Measurements from ENCODE around the gene PNMA6F.

Gene PNMA6F

DNA sequence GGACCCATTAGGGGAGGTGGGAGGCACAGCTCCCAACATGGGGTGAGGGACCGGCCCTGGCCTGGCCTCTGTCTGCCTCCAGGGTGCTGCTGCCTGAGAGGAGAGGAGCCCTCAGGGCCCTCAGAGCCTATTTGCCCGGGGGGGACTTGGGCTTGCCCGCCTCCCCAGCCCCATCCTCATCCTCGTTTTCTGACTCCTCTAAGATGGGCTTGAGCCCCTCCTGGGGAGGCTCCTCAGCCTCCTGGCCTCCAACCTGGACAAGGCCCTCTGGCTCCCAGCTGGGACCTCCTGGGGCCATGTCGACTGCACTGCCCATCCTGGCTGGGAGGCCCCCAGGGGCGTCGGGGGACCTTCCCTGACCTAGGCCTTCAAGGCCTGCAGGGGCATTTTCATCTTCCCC is 2.8 kb downstream of the PNMA6F start:
- Mint-ChIP-seq H3K27me3 (peaks cover 1% of the 10 kb centered on the region), H3K4me3 (no peak overlapping the region), H3K4me1 (ENCODE audit: low read depth) (peaks cover 3% of the 10 kb centered on the region)

GRCh38 chrX:153317996-153318722 is 3.4 kb downstream of the PNMA6F start:
- H3K27me3 Mint-ChIP-seq: no peaks in the 10 kb centered on the region
- no peaks in the 10 kb centered on the region for H3K4me1 Mint-ChIP-seq (ENCODE audit: low read depth)
- no peak overlapping the region for H3K4me3 Mint-ChIP-seq
- H3K9me3 Mint-ChIP-seq (ENCODE audit: low read depth): no peaks in the 10 kb centered on the region
- H3K36me3 Mint-ChIP-seq: no peaks in the 10 kb centered on the region
- no peak overlapping the region for H3K27ac Mint-ChIP-seq

More for the DNA sequence above, 2.8 kb downstream of the PNMA6F start:
- Mint-ChIP-seq H3K27ac (no peak overlapping the region), H3K9me3 (ENCODE audit: low read depth) (no peaks in the 10 kb centered on the region), H3K36me3 (no peaks in the 10 kb centered on the region)

DNA sequence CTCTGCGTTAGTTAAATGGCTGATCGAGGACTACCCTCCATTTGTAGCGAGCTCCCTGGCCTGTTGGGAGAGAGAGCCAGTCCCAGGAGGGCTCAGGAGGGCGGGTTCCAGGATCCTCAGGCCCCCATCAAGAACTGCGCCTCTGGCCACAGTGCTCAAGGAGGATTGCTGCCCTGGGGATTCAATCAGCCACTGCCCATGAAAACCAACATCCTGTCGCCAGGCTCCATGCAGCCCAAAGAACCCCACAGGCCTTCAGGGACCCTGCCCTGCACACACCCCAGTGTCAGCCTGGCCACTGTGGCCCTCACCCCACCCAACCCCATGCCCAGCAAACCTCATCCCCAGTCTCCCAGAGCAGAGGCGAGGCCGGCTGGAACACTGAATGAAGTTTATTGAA is 4.3 kb downstream of the PNMA6F start:
- H3K27me3 Mint-ChIP-seq: no peaks in the 10 kb centered on the region
- H3K27ac Mint-ChIP-seq: no peak overlapping the region
- no peaks in the 10 kb centered on the region for H3K4me1 Mint-ChIP-seq (ENCODE audit: low read depth)
- no peak overlapping the region for H3K4me3 Mint-ChIP-seq
- H3K9me3 Mint-ChIP-seq (ENCODE audit: low read depth): no peaks in the 10 kb centered on the region
- H3K36me3 Mint-ChIP-seq: no peaks in the 10 kb centered on the region

DNA sequence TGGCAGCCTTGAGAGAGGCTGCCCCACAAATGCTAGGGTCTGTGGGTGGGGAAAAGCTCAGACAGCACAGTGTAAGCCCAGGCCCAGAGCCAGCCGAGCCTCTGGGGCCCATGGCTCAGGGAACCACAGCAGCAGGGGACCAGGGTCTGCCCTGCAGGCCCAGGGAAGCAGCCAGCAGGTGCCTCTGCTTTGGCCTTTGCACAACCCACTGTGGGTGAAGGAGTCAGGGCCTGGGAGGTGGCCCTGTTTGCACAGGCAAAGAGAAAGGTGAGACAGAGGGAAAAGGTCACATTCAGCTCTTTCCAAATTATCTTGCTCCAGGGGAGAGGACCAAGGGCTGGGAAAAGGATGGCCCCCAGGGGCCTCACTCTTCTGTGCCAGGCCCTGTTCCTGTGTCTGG is 8.7 kb downstream of the PNMA6F start:
- Mint-ChIP-seq H3K27ac (no peak overlapping the region), H3K4me3 (no peak overlapping the region), H3K9me3 (ENCODE audit: low read depth) (no peaks in the 10 kb centered on the region), H3K4me1 (ENCODE audit: low read depth) (no peaks in the 10 kb centered on the region), H3K27me3 (no peaks in the 10 kb centered on the region), H3K36me3 (no peaks in the 10 kb centered on the region)

DNA sequence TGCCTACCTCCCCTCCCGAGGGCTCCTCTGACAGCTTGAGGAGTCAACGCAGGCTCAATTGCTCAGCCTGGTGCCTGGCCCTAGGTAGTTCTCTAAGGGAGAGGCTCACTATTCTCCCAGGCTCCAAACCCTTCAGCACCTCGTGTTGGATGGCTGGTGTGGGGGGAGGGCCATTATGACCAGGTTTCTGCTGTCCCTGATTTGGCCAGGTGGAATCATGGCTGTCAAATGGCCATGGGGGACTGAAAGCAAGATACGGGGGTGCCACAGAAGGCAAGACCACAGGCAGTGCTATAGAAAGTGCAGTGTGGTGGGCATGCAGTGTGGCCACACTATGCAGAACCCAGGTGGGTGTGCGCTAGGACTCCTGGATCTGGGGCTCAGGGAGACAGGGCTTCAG is 9.5 kb downstream of the PNMA6F start:
- Mint-ChIP-seq H3K9me3 (ENCODE audit: low read depth) (no peaks in the 10 kb centered on the region), H3K4me3 (no peak overlapping the region), H3K4me1 (ENCODE audit: low read depth) (no peaks in the 10 kb centered on the region), H3K27ac (no peak overlapping the region), H3K36me3 (no peaks in the 10 kb centered on the region), H3K27me3 (no peaks in the 10 kb centered on the region)

DNA sequence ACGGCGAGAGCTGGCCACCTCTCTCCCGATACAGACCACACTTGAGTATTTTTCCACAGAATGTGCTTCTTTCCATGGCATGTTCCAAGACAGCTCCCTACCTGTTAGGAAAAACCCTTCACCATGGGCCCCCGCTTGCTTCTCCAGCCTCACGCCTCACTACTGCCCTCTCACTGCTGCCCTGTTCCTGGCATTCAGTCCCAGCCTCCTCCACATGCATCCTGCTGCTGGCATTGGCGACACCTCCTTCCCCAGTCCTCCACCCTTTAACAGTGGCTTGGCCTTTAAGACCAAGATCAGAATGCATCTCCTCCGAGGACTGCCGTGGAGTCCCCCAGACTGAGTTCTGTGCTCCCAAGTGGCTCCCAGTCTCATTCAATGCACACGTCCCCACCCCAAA is 10.7 kb downstream of the PNMA6F start:
- H3K4me1 Mint-ChIP-seq (ENCODE audit: low read depth): no peaks in the 10 kb centered on the region
- no peak overlapping the region for H3K27ac Mint-ChIP-seq
- no peaks in the 10 kb centered on the region for H3K27me3 Mint-ChIP-seq
- H3K4me3 Mint-ChIP-seq: no peak overlapping the region
- H3K36me3 Mint-ChIP-seq: no peaks in the 10 kb centered on the region
- no peaks in the 10 kb centered on the region for H3K9me3 Mint-ChIP-seq (ENCODE audit: low read depth)

GRCh38 chrX:153307276-153308178 is 14.0 kb downstream of the PNMA6F start:
- no peak overlapping the region for H3K4me3 Mint-ChIP-seq
- peaks cover 6% of the 10 kb centered on the region for H3K4me1 Mint-ChIP-seq (ENCODE audit: low read depth)
- H3K36me3 Mint-ChIP-seq: no peaks in the 10 kb centered on the region
- H3K27me3 Mint-ChIP-seq: peaks cover 4% of the 10 kb centered on the region
- H3K9me3 Mint-ChIP-seq (ENCODE audit: low read depth): no peaks in the 10 kb centered on the region
- no peak overlapping the region for H3K27ac Mint-ChIP-seq

- Mint-ChIP-seq H3K4me3 (no peak overlapping the region), H3K27ac (no peak overlapping the region), H3K27me3 (peaks cover 4% of the 10 kb centered on the region), H3K4me1 (ENCODE audit: low read depth) (peaks cover 6% of the 10 kb centered on the region), H3K36me3 (no peaks in the 10 kb centered on the region), H3K9me3 (ENCODE audit: low read depth) (no peaks in the 10 kb centered on the region)
Measured at GRCh38 chrX:153306527-153307115, 14.9 kb downstream of the PNMA6F start.

- Mint-ChIP-seq H3K36me3 (no peaks in the 10 kb centered on the region), H3K27me3 (peaks cover 4% of the 10 kb centered on the region), H3K27ac (no peak overlapping the region)
Measured at GRCh38 chrX:153305972-153306371, 15.6 kb downstream of the PNMA6F start.

GRCh38 chrX:153304988-153305736 is 16.4 kb downstream of the PNMA6F start:
- peaks cover 6% of the 10 kb centered on the region for H3K4me1 Mint-ChIP-seq (ENCODE audit: low read depth)
- H3K27ac Mint-ChIP-seq: no peak overlapping the region
- no peak overlapping the region for H3K4me3 Mint-ChIP-seq
- peaks cover 4% of the 10 kb centered on the region for H3K27me3 Mint-ChIP-seq
- H3K36me3 Mint-ChIP-seq: no peaks in the 10 kb centered on the region
- H3K9me3 Mint-ChIP-seq (ENCODE audit: low read depth): no peaks in the 10 kb centered on the region

More at GRCh38 chrX:153305972-153306371, 15.6 kb downstream of the PNMA6F start:
- H3K4me1 Mint-ChIP-seq (ENCODE audit: low read depth): peaks cover 6% of the 10 kb centered on the region
- no peaks in the 10 kb centered on the region for H3K9me3 Mint-ChIP-seq (ENCODE audit: low read depth)
- H3K4me3 Mint-ChIP-seq: no peak overlapping the region

GRCh38 chrX:153303276-153304262 is 18.0 kb downstream of the PNMA6F start:
- Mint-ChIP-seq H3K27ac (no peak overlapping the region), H3K36me3 (no peaks in the 10 kb centered on the region), H3K4me1 (ENCODE audit: low read depth) (peaks cover 6% of the 10 kb centered on the region), H3K9me3 (ENCODE audit: low read depth) (no peaks in the 10 kb centered on the region), H3K27me3 (peaks cover 4% of the 10 kb centered on the region), H3K4me3 (no peak overlapping the region)

GRCh38 chrX:153302796-153303195 is 18.8 kb downstream of the PNMA6F start:
- Mint-ChIP-seq H3K4me1 (ENCODE audit: low read depth) (peaks cover 6% of the 10 kb centered on the region), H3K27ac (no peak overlapping the region), H3K4me3 (no peak overlapping the region), H3K36me3 (no peaks in the 10 kb centered on the region), H3K27me3 (peaks cover 4% of the 10 kb centered on the region), H3K9me3 (ENCODE audit: low read depth) (no peaks in the 10 kb centered on the region)

DNA sequence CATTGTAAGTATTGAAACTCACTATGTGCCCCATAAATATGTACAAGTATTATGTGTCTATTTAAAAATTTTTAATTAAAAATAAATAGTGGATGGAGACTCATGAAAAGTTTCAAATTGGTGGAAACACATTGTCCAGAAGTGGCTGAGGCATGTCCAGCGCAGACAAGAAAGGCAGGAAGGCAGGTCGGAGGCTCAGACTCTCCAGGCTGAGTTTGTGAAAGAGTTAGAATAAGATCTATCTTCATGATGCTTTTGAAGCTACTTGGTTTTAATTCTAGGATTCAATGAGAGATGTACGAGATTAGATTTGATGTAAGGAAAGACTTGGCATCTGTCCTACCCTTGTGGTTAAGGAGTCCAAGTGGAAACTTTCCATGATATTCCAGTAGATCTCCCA is 19.8 kb downstream of the PNMA6F start:
- peaks cover 4% of the 10 kb centered on the region for H3K27me3 Mint-ChIP-seq
- H3K9me3 Mint-ChIP-seq (ENCODE audit: low read depth): no peaks in the 10 kb centered on the region
- H3K36me3 Mint-ChIP-seq: no peaks in the 10 kb centered on the region

DNA sequence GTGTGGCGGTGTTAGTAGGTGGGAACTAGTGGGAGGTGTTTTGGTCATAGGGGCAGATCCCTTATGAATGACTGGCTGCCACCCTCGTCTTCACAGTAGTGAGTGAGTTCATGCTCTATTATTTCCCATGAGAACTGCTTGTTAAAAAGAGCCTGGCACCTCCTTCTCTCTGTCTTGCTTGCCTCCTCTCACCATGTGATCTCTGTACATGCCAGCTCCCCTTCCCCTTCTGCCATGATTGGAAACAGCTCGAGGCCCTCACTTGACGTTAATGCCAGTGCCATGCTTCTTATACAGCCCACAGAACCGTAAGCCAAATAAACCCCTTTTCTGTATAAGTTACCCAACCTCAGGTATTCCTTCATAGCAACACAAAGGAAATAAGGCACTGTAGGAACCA is 21.7 kb downstream of the PNMA6F start:
- no peaks in the 10 kb centered on the region for H3K9me3 Mint-ChIP-seq (ENCODE audit: low read depth)
- no peak overlapping the region for H3K27ac Mint-ChIP-seq
- H3K36me3 Mint-ChIP-seq: no peaks in the 10 kb centered on the region
- H3K4me1 Mint-ChIP-seq (ENCODE audit: low read depth): peaks cover 6% of the 10 kb centered on the region
- H3K4me3 Mint-ChIP-seq: no peak overlapping the region
- H3K27me3 Mint-ChIP-seq: peaks cover 4% of the 10 kb centered on the region

More for the DNA sequence above, 19.8 kb downstream of the PNMA6F start:
- H3K27ac Mint-ChIP-seq: no peak overlapping the region
- H3K4me1 Mint-ChIP-seq (ENCODE audit: low read depth): peaks cover 6% of the 10 kb centered on the region
- H3K4me3 Mint-ChIP-seq: no peak overlapping the region
